Parathyroid adenoma (tissue), 2 donors: ENCODE data around the gene DDX11.
"Not testable (repeated sequence)": the region's sequence is repeated elsewhere in the genome, so short reads cannot be mapped to it uniquely, and the experiment has no call there.

Experiments used
- H2AFZ ChIP-seq: fragments of 300-600 bp; sonication (generic); one replicate; pipeline ENCODE4 v1.7.0; 2017; ENCODE audit warnings: antibody characterized with exemption, mild to moderate bottlenecking
- H3K27ac ChIP-seq: fragments of 300-600 bp; sonication (generic); one replicate; pipeline ENCODE4 v1.7.0; 2017
- H3K27me3 ChIP-seq: fragments of 300-600 bp; sonication (generic); one replicate; pipeline ENCODE4 v1.7.0; 2017; ENCODE audit warnings: low read length; ENCODE audit not compliant: control insufficient read depth, insufficient read depth
- H3K36me3 ChIP-seq: fragments of 300-600 bp; sonication (generic); one replicate; pipeline ENCODE4 v1.7.0; 2017; ENCODE audit warnings: low read length; ENCODE audit not compliant: control insufficient read depth, insufficient read depth
- H3K4me1 ChIP-seq: fragments of 300-600 bp; sonication (generic); one replicate; pipeline ENCODE4 v1.7.0; 2017; ENCODE audit warnings: control low read depth
- H3K4me2 ChIP-seq: fragments of 300-600 bp; sonication (generic); one replicate; pipeline ENCODE4 v1.7.0; 2017; ENCODE audit warnings: low read length
- H3K4me3 ChIP-seq: fragments of 300-600 bp; sonication (generic); one replicate; pipeline ENCODE4 v1.7.0; 2017; ENCODE audit warnings: low read depth, low read length
- H3K79me2 ChIP-seq: fragments of 300-600 bp; sonication (generic); one replicate; pipeline ENCODE4 v1.7.0; 2017; ENCODE audit warnings: control low read depth
- H3K9ac ChIP-seq: fragments of 300-600 bp; sonication (generic); one replicate; pipeline ENCODE4 v1.7.0; 2017; ENCODE audit warnings: mild to moderate bottlenecking
- H3K9me3 ChIP-seq: fragments of 300-600 bp; sonication (generic); one replicate; pipeline ENCODE4 v1.7.0; 2017; ENCODE audit warnings: low read length; ENCODE audit not compliant: control insufficient read depth
- donor health status: primary hyperparathyroidism.

DDX11 gene

DNA sequence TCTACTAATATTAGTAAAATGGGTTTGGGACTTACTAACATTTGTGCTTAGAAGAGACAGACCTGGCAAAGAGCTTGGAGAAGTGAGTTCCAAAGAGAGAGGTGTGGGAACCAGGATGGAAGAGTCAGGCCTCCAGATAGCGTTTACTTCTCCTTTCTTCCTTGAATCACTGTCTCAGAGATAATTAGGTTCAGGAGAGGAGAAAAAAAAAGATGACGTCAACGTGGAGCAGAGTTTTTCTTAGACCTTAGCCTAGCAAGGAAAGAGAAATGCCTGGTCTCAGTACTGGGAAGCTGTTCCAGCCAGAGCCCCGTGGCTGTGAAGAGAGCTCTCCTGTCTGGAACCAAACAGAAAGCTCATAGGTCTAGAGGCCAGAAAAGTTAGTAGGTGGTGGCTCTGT, 3.4 kb downstream of the DDX11 start:
- H3K27ac ChIP-seq, H2AFZ ChIP-seq: not testable (repeated sequence)

GRCh38 chr12:31077998-31078397, 4.3 kb downstream of the DDX11 start:
- not testable (repeated sequence) for H3K4me2 ChIP-seq, H3K4me1 ChIP-seq, H3K4me3 ChIP-seq, H3K9me3 ChIP-seq, H3K79me2 ChIP-seq, H2AFZ ChIP-seq, H3K27ac ChIP-seq, H3K27me3 ChIP-seq, H3K9ac ChIP-seq, H3K36me3 ChIP-seq

More for the DNA sequence above, 3.4 kb downstream of the DDX11 start:
- H3K36me3 ChIP-seq, H3K4me2 ChIP-seq, H3K79me2 ChIP-seq, H3K4me3 ChIP-seq, H3K27me3 ChIP-seq, H3K9me3 ChIP-seq, H3K4me1 ChIP-seq, H3K9ac ChIP-seq: not testable (repeated sequence)

DNA sequence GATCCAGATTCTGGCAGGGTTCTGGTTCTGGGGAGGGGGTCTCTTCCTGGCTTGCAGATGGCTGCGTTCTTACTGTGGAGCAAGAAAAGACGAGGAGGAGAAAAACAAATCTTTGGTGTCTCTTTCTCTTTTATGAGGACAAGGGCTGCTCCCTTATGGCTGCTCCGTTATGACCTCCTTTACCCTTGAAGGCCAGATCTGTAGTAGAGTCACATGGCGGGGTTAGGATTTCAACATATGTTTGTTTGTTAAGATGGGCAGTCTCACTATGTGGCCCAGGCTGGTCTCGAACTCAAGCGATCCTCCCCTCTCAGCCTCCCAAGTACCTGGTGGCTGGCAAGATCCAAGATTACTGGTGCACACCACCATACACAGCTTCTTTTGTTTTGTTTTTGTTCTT, 5.8 kb downstream of the DDX11 start:
- not testable (repeated sequence) for H3K9ac ChIP-seq, H3K27ac ChIP-seq, H3K36me3 ChIP-seq

GRCh38 chr12:31080221-31080620, 6.6 kb downstream of the DDX11 start:
- not testable (repeated sequence) for H3K27ac ChIP-seq, H3K4me3 ChIP-seq, H3K36me3 ChIP-seq

More for the DNA sequence above, 5.8 kb downstream of the DDX11 start:
- not testable (repeated sequence) for H3K4me1 ChIP-seq, H3K4me3 ChIP-seq, H3K9me3 ChIP-seq, H3K79me2 ChIP-seq, H3K27me3 ChIP-seq, H3K4me2 ChIP-seq, H2AFZ ChIP-seq

GRCh38 chr12:31081274-31081673, 7.6 kb downstream of the DDX11 start:
- not testable (repeated sequence) for H2AFZ ChIP-seq, H3K4me3 ChIP-seq, H3K4me1 ChIP-seq, H3K9ac ChIP-seq, H3K4me2 ChIP-seq, H3K9me3 ChIP-seq, H3K79me2 ChIP-seq, H3K27ac ChIP-seq, H3K27me3 ChIP-seq, H3K36me3 ChIP-seq

More at GRCh38 chr12:31080221-31080620, 6.6 kb downstream of the DDX11 start:
- not testable (repeated sequence) for H2AFZ ChIP-seq, H3K4me2 ChIP-seq, H3K4me1 ChIP-seq, H3K9me3 ChIP-seq, H3K79me2 ChIP-seq, H3K27me3 ChIP-seq, H3K9ac ChIP-seq

DNA sequence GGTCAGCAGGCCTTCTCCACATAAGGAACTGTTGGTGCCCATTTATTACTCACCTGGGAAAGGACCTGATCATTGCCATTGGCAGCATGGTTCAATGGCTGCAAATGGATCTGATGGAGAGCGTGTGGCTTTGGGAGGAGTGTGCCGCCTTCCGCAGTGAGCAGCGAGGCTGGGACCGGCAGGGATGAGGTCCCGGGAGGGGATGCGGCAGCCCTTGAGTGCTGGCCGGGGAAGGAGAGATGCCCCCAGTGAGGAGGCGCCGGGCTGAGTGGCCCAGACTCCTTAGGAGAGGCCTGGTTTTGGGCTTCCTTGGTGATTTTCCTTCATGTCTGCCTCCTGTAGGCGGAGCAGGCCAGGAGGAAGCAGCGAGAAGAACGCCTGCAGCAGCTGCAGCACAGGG, 10.6 kb downstream of the DDX11 start:
- H3K36me3 ChIP-seq = not testable (repeated sequence)

DNA sequence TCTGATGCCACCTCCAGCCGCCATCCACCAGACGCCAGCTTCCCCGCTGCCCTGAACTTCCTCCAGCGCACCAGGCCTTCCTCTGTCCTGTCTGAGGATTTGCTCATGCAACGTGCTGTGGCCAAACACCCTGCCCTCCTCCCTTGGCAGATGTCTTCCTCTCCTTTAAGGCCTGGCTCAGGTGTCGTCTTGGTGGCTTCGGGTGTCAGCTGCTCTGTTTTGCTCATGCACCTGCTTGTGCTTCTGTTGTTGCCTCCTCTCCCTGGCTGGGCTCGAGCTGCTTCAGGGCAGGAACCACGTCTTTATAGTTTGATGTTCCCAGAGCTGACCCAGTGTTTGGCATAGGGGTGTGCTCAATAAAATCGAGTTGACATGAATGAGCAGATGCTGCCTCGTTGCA, 12.4 kb downstream of the DDX11 start:
- not testable (repeated sequence) for H3K36me3 ChIP-seq, H3K79me2 ChIP-seq

More for the DNA sequence above, 10.6 kb downstream of the DDX11 start:
- not testable (repeated sequence) for H3K9ac ChIP-seq, H3K4me1 ChIP-seq, H3K4me2 ChIP-seq, H2AFZ ChIP-seq, H3K4me3 ChIP-seq, H3K27me3 ChIP-seq, H3K9me3 ChIP-seq, H3K79me2 ChIP-seq, H3K27ac ChIP-seq

DNA sequence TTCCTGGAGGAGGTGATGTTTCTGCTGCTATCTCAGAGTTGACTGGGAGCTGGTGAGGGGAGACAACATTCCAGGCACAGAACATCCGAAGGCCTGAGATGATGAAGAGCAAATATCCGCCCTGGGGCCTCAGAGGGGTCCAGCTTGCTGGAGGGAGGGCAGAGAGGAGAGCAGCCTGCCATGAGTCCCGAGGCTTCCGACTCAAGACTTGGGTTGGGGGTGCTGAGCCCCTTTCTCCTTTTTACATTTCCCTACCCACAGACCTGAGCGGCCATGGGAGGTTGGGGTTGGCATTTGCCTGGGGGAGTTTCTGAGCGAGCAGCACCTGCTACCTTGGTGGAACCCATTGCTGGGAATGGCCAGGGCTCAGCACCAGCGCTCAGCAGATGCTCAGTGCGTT, 13.8 kb downstream of the DDX11 start:
- H3K27ac ChIP-seq, H2AFZ ChIP-seq, H3K4me2 ChIP-seq, H3K9me3 ChIP-seq, H3K79me2 ChIP-seq, H3K4me3 ChIP-seq, H3K27me3 ChIP-seq, H3K36me3 ChIP-seq, H3K4me1 ChIP-seq, H3K9ac ChIP-seq: not testable (repeated sequence)

More for the DNA sequence above, 12.4 kb downstream of the DDX11 start:
- not testable (repeated sequence) for H3K27ac ChIP-seq, H3K9ac ChIP-seq, H3K4me3 ChIP-seq, H3K4me2 ChIP-seq, H3K27me3 ChIP-seq, H3K9me3 ChIP-seq, H2AFZ ChIP-seq, H3K4me1 ChIP-seq

DNA sequence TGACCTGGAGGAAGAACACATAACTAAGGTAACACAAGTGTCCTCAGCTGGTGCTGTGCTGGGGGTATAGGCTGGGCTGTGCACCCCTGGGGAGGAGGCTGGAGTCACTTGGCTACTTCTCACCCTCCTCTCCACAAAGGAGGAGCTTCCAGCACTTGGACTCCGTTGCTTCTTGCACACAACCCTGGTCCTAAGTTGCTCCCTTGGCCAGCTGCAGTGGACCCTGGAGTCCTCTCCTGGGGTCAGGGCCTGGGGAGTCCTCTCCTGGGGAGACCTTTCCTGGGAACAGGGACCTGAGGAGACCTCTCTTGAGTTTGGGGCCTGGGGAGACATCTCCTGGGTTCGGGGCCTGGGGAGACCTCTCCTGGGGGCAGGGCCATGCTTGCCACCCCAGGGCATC, 14.3 kb downstream of the DDX11 start:
- not testable (repeated sequence) for H2AFZ ChIP-seq, H3K9ac ChIP-seq, H3K36me3 ChIP-seq, H3K4me2 ChIP-seq, H3K79me2 ChIP-seq, H3K4me3 ChIP-seq, H3K27me3 ChIP-seq, H3K27ac ChIP-seq, H3K4me1 ChIP-seq, H3K9me3 ChIP-seq
